ENCODE data around the gene CCDC88B. TPM values are rescaled to one million over a fixed set of nuclear protein-coding genes. Genes with fewer than 3 reads are reported as not detected.

The CCDC88B gene
- total RNA-seq, 1 experiment from 2014 or later, result 11.2 TPM

- H3K79me1 ChIP-seq (ENCODE audit: insufficient read depth, low read depth, low read length, poor library complexity, severe bottlenecking), result peaks cover 5% of the 10 kb centered on the region
- no peak overlapping the region for H2AFZ ChIP-seq (ENCODE audit: low read length)
- no peak overlapping the region for H2BK120ac ChIP-seq (ENCODE audit: low read depth, low read length, poor library complexity, severe bottlenecking)
- no peaks in the 10 kb centered on the region for H4K20me1 ChIP-seq (ENCODE audit: control insufficient read depth, insufficient read depth, insufficient read length)
- Mint-ChIP-seq H3K9me3 (no peaks in the 10 kb centered on the region), H3K4me1 (peaks cover 21 to 22% of the 10 kb centered on the region in 2 experiments), H3K36me3 (ENCODE audit: insufficient read depth in 1 of 3, low read depth in 3 of 3) (peaks cover 3 to 7% (median 6%) of the 10 kb centered on the region in 3 experiments; a peak in 5 of 7 replicates), H3K4me3 (peak overlapping the region; percentile 84 to 91), H3K27ac (peak overlapping the region in 1 of 3 experiments; percentile 100; a peak in 1 of 7 replicates), H3K27me3 (ENCODE audit: low read depth) (peaks cover 47% of the 10 kb centered on the region)
- H3T11ph ChIP-seq (ENCODE audit: low read length), result no peak overlapping the region
- H2AK5ac ChIP-seq (ENCODE audit: insufficient read length, low read length), result no peak overlapping the region
- no peak overlapping the region for H3K14ac ChIP-seq (ENCODE audit: insufficient read depth, low read length)
- no peak overlapping the region for H2BK20ac ChIP-seq (ENCODE audit: low read depth, low read length, poor library complexity, severe bottlenecking)
- H3K79me2 ChIP-seq (ENCODE audit: insufficient read depth, low read length), result peaks cover 3% of the 10 kb centered on the region; the same call in 1 of the 2 replicates
- no peak overlapping the region for H3K56ac ChIP-seq (ENCODE audit: insufficient read length, low read depth, low read length)
- no peak overlapping the region for H2BK15ac ChIP-seq (ENCODE audit: low read depth, low read length)
- no peak overlapping the region for H4K91ac ChIP-seq (ENCODE audit: insufficient read length, low read depth, low read length)
- H3K23ac ChIP-seq (ENCODE audit: insufficient read length, low read depth, low read length), result no peak overlapping the region
- no peak overlapping the region for H2BK12ac ChIP-seq (ENCODE audit: insufficient read length, low read depth, low read length)
- peak overlapping the region; percentile 57 for H3K4me2 ChIP-seq (ENCODE audit: insufficient read depth, insufficient read length, low read length)
- DNase-seq, result no peak
- H3K18ac ChIP-seq (ENCODE audit: insufficient read length, low read depth, low read length), result no peak overlapping the region
- no peaks in the 10 kb centered on the region for H3K9me3 ChIP-seq (ENCODE audit: control insufficient read depth, low read depth, low read length)
- H2BK5ac ChIP-seq (ENCODE audit: insufficient read length, low read length), result no peak overlapping the region
- peaks cover 22% of the 10 kb centered on the region for H3K23me2 ChIP-seq (ENCODE audit: insufficient read length, low read depth, low read length, poor library complexity, severe bottlenecking)
- peaks cover 17% of the 10 kb centered on the region for H3K27me3 ChIP-seq (ENCODE audit: insufficient read depth, low read length)
- no peak overlapping the region for H4K5ac ChIP-seq (ENCODE audit: insufficient read length, low read depth, low read length)
- H3K27ac ChIP-seq (ENCODE audit: insufficient read length, low read depth, low read length), result no peak overlapping the region
- no peak overlapping the region for H3K9ac ChIP-seq (ENCODE audit: extremely low read depth, insufficient read length, low read length)
- peaks cover 2% of the 10 kb centered on the region; the same call in 1 of the 2 replicates for H3K4me1 ChIP-seq (ENCODE audit: insufficient read depth, low read length)
- TF ChIP-seq, protein P1, sequence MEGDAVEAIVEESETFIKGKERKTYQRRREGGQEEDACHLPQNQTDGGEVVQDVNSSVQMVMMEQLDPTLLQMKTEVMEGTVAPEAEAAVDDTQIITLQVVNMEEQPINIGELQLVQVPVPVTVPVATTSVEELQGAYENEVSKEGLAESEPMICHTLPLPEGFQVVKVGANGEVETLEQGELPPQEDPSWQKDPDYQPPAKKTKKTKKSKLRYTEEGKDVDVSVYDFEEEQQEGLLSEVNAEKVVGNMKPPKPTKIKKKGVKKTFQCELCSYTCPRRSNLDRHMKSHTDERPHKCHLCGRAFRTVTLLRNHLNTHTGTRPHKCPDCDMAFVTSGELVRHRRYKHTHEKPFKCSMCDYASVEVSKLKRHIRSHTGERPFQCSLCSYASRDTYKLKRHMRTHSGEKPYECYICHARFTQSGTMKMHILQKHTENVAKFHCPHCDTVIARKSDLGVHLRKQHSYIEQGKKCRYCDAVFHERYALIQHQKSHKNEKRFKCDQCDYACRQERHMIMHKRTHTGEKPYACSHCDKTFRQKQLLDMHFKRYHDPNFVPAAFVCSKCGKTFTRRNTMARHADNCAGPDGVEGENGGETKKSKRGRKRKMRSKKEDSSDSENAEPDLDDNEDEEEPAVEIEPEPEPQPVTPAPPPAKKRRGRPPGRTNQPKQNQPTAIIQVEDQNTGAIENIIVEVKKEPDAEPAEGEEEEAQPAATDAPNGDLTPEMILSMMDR (conservative IDR thresholded peaks at IDR 0.05), result no peak
- no peak overlapping the region for H3K4ac ChIP-seq (ENCODE audit: low read depth, low read length)
- no peak overlapping the region for H4K8ac ChIP-seq (replicated peaks; ENCODE audit: insufficient read length, low read depth, low read length)
- no CpG with 5 or more reads among the region's 5 CpGs for WGBS (ENCODE audit: extremely low coverage, insufficient read length, low lambda C conversion rate)
Measured at GRCh38 chr11:64304032-64304315, 36.0 kb upstream of the CCDC88B start.

Measured in H9 (cell line).